ENCODE measurements around the gene SLC22A23.

DNA sequence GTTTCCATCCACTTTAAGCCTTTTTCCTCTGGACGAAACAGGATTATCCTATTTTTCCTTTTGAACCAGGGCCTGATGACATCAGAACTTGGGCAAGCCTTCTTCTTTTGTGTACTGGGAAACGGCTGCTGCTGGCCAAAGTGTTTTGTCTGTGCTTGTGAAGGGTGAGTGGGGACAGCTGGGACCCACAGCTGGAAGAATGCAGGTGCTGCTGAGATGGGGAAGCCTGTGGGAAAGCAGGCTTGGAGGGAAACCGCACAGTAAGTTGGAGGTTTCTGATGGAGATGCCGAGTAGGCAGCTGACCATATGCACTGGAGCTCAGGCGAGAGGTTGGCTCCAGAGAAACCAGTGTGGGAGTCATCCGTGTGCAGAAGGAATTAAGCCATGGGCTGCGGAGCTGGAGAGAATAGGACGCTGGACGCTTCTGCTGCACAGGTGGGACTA, 206.6 kb downstream of the SLC22A23 start:
- TF ChIP-seq, protein P1, sequence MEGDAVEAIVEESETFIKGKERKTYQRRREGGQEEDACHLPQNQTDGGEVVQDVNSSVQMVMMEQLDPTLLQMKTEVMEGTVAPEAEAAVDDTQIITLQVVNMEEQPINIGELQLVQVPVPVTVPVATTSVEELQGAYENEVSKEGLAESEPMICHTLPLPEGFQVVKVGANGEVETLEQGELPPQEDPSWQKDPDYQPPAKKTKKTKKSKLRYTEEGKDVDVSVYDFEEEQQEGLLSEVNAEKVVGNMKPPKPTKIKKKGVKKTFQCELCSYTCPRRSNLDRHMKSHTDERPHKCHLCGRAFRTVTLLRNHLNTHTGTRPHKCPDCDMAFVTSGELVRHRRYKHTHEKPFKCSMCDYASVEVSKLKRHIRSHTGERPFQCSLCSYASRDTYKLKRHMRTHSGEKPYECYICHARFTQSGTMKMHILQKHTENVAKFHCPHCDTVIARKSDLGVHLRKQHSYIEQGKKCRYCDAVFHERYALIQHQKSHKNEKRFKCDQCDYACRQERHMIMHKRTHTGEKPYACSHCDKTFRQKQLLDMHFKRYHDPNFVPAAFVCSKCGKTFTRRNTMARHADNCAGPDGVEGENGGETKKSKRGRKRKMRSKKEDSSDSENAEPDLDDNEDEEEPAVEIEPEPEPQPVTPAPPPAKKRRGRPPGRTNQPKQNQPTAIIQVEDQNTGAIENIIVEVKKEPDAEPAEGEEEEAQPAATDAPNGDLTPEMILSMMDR (IDR thresholded peaks at IDR 0.05), result no peak
- no peak for TF ChIP-seq POLR2AphosphoS5 (IDR thresholded peaks at IDR 0.05)
